Coronary artery (tissue), 2 donors: Measurements from ENCODE around the gene C1orf167.

Experiments used
- DNase-seq: peaks from one replicate; pipeline ENCODE4 v3.0.0-alpha.2; 2017; ENCODE audit warnings: low spot score
- H3K27ac ChIP-seq, 2 donors: fragments of 200-600 bp; sonication (generic); one replicate each; pipeline ENCODE4 v1.5.1; 2016 to 2019
- H3K4me3 ChIP-seq: fragments of 200-600 bp; sonication (generic); 2 replicates; pipeline ENCODE4 v1.5.1; 2016; ENCODE audit warnings: mild to moderate bottlenecking, moderate library complexity
- CTCF ChIP-seq: fragments of 200-600 bp; sonication (generic); IDR thresholded peaks from one replicate; pipeline ENCODE4 v1.5.1; 2019; ENCODE audit warnings: antibody characterized with exemption

The C1orf167 gene

DNA sequence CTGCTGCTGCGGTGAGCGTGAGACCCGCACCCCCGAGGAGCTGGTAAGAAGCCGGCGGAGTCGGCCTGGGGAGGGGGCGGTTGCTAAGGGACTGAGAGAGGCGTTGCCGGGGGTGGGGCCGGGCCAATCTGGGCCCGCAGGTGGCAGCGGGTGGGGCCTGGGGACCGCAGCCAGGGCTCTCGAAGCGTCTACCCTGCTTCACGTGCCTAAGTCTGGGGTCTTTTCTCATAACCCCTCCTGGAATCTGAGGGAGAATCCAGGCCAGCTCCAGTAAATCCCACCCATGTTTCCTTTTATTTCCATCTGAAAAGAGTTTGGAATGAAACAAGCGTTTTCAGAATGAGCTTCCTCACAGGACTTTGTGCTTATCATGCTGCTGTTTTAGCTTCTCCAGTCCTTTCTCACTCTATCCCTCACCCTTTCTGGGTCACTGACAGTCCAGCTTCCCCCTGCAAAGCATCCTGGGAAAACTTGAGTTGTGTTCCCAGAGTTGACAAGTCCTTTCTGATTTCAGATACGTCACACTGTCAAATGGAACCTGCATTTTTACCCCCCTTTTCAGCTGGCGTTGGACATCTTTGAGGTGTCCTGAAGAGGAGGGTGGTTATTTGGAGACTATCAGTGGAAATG, 44.4 kb downstream of the C1orf167 start:
- Histone ChIP-seq H3K4me3 (peak overlapping the region; percentile 96), H3K27ac (peak overlapping the region; percentile 98 to 99)
- no peak for TF ChIP-seq CTCF
- peak; percentile 73 for DNase-seq

- H3K27ac ChIP-seq, result peak overlapping the region; percentile 98 to 99
- DNase-seq, result no peak
- no peak for TF ChIP-seq CTCF
- peak overlapping the region; percentile 96 for H3K4me3 ChIP-seq
These were observed 45.1 kb downstream of the C1orf167 start for GRCh38 chr1:11807133-11807532.

GRCh38 chr1:11813021-11813420, 51.0 kb downstream of the C1orf167 start:
- DNase-seq, result no peak
- Histone ChIP-seq H3K27ac (no peak overlapping the region), H3K4me3 (no peak overlapping the region)
- TF ChIP-seq CTCF, result no peak

GRCh38 chr1:11817192-11817591, 55.2 kb downstream of the C1orf167 start:
- Histone ChIP-seq H3K27ac (no peak overlapping the region), H3K4me3 (no peak overlapping the region)
- no peak for TF ChIP-seq CTCF
- DNase-seq, result no peak

DNA sequence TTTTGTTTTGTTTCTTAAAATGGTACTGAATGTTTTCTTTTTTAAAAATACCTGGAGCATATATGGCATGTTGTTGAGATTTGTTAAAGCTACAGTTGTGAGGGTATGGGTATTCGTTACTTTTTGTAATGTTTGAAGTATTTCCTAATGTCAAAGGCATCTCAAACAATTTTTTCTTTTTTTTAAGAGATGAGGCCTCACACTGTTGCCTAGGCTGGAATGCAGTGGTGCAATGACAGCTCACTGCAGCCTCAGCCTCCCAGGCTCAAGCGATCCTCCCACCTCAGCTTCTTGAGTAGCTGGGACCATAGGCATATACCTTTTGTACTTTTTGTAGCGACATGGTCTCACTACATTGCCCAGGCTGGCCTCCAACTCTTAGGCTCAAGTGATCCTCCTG, 60.1 kb downstream of the C1orf167 start:
- Histone ChIP-seq H3K27ac (no peak overlapping the region), H3K4me3 (no peak overlapping the region)
- no peak for TF ChIP-seq CTCF
- DNase-seq, result no peak

- no peak overlapping the region for H3K27ac ChIP-seq
- H3K4me3 ChIP-seq, result no peak overlapping the region
- no peak for DNase-seq
- TF ChIP-seq CTCF, result no peak
These were observed 61.6 kb downstream of the C1orf167 start for GRCh38 chr1:11823366-11824137.

DNA sequence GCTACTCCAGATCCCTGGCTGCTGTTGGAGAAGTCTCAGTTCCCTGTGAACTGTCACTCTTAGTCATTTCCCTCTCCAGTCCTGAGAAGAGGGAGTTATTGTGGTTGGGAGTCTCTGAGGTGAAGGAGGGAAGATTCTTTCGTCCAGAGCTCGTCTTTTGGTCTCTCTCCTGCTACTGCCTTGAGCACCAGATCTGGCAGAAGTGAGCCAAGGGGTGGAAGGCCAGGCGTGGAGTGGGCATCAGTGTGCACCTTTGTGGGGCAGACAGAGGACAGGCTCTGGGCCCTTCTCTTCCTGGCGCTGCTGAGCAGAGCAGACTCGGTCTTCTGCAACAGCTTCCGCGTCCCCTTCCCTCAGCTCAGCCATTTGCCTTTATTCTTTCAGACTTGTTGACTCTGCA, 63.1 kb downstream of the C1orf167 start:
- DNase-seq, result no peak
- no peak for TF ChIP-seq CTCF
- Histone ChIP-seq H3K4me3 (no peak overlapping the region), H3K27ac (no peak overlapping the region)
